ENCODE results near the gene RHBDL1.
"Not testable (repeated sequence)": the region's sequence is repeated elsewhere in the genome, so short reads cannot be mapped to it uniquely, and the experiment has no call there.

RHBDL1 gene

GRCh38 chr16:687499-687898, 12.0 kb downstream of the RHBDL1 start:
- DNase-seq, result no peak

- no peak for DNase-seq
These were observed 13.9 kb downstream of the RHBDL1 start for GRCh38 chr16:689175-689897.

- not testable (repeated sequence) for DNase-seq
These were observed 15.8 kb downstream of the RHBDL1 start for GRCh38 chr16:691242-691641.

GRCh38 chr16:692356-693108, 17.1 kb downstream of the RHBDL1 start:
- no peak for DNase-seq

- no peak for DNase-seq
These were observed 17.9 kb downstream of the RHBDL1 start for GRCh38 chr16:693364-693763.

- DNase-seq, result no peak
These were observed 18.3 kb downstream of the RHBDL1 start for GRCh38 chr16:693766-694165.

- DNase-seq, result no peak
These were observed 18.9 kb downstream of the RHBDL1 start for GRCh38 chr16:694187-694862.

GRCh38 chr16:694863-695354, 19.4 kb downstream of the RHBDL1 start:
- DNase-seq, result no peak

GRCh38 chr16:695355-696089, 20.1 kb downstream of the RHBDL1 start:
- peak; percentile 53 for DNase-seq

- DNase-seq, result no peak
These were observed 23.6 kb downstream of the RHBDL1 start for GRCh38 chr16:698911-699671.

- DNase-seq, result peak; percentile 42
These were observed 25.5 kb downstream of the RHBDL1 start for GRCh38 chr16:700684-701584.

GRCh38 chr16:702341-702740, 26.9 kb downstream of the RHBDL1 start:
- DNase-seq, result no peak

GRCh38 chr16:703406-703805, 27.9 kb downstream of the RHBDL1 start:
- DNase-seq, result no peak

- no peak for DNase-seq
These were observed 28.6 kb downstream of the RHBDL1 start for GRCh38 chr16:704047-704446.

- DNase-seq, result no peak
These were observed 29.3 kb downstream of the RHBDL1 start for GRCh38 chr16:704552-705380.

- DNase-seq, result no peak
These were observed 30.1 kb downstream of the RHBDL1 start, which contains the start of gene FBXL16 for GRCh38 chr16:705431-706188. FBXL16 (minus strand) TSS chr16:705801; CDS start chr16:697405, 8,396 bp downstream.

- DNase-seq, result no peak
These were observed 31.0 kb downstream of the RHBDL1 start for GRCh38 chr16:706189-707061.

GRCh38 chr16:707062-707538, 31.6 kb downstream of the RHBDL1 start:
- no peak for DNase-seq

All from effector CD4-positive, alpha-beta T cell (primary cell).